SK-N-SH treated with all-trans-retinoic acid at 6 μM for 48 hours (cell line): ENCODE results near the gene TUG1.

ENCODE experiments used
- ISL1 ChIP-seq: fragments of 250-450 bp; sonication (Bioruptor Pico); IDR thresholded peaks from 2 replicates; pipeline ENCODE4 v2.1.2; 2022; ENCODE audit warnings: mild to moderate bottlenecking, moderate library complexity
- RARB ChIP-seq: fragments of 250-450 bp; sonication (Bioruptor Pico); IDR thresholded peaks from 2 replicates; pipeline ENCODE4 v1.8.0; 2021; ENCODE audit warnings: mild to moderate bottlenecking, moderate library complexity
- ZNF565 ChIP-seq: fragments of 450-650 bp; formaldehyde crosslinking; conservative IDR thresholded peaks from 2 replicates; pipeline ENCODE4 v1.5.0; 2020; ENCODE audit warnings: low read depth, mild to moderate bottlenecking, moderate library complexity

DNA sequence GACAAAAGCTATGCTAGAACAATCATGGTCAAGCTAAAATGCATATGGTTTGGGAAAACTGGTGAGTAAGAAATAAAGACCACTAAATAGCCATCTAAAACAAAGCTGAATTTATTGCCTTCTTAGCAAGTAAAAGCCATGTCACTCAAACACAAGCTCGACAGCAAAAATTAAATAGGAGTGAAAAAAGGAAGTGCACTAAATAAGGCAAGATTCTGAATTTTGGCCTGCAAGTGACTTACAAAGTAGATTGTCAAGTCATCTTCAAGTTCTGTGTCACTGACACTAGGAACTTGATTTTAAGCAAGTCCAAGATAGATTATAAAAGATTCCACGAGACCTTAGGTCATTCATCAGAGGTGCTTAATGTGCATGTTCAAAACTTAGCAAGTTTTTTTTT lies 27.4 kb downstream of the TUG1 start:
- TF ChIP-seq RARB (CRISPR knock-in tag) (no peak), ZNF565 (CRISPR knock-in tag) (no peak), ISL1 (no peak)
